Measurements from ENCODE around the gene KCNMA1. TPM values are rescaled to one million over a fixed set of nuclear protein-coding genes. Genes with fewer than 3 reads are reported as not detected.

KCNMA1 gene
- total RNA-seq, 3 donors from 2014 or later (not counting 1 experiment from before 2014, with no cell fraction given), result 0.40 to 1.8 (median 0.63) TPM

DNA sequence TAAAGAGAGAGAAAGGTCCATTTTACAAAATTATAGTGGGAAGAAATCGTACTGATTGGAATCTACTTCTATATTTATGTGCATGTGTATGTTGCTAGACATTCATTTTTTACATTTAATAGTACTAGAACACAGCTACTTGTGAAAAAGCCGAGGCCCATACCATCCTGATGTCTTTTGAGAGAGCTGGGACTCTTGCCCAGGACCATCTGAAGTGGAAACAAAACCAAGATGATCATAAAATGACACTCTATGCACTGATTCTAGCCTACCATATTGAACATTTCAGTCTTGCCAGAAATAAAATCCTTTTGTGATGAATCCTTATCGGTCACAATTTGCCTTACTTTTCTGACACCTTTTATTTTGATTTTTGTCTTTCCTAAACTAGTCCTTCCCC is 640.0 kb downstream of the KCNMA1 start:
- H3K4me1 ChIP-seq (ENCODE audit: control insufficient read depth, insufficient read depth, low read length), result no peaks in the 10 kb centered on the region
- H3K36me3 Mint-ChIP-seq, result no peaks in the 10 kb centered on the region
- H3K4me1 Mint-ChIP-seq, result no peaks in the 10 kb centered on the region
- peaks cover 4 to 6% of the 10 kb centered on the region in 2 donors for H3K27me3 Mint-ChIP-seq (ENCODE audit: low read depth in 2 of 2)
- no peak overlapping the region for H3K27ac ChIP-seq (ENCODE audit: low read length)
- intact Hi-C loops (cut with micrococcal nuclease), result no loop called here
- H3K36me3 ChIP-seq (ENCODE audit: control insufficient read depth, insufficient read depth, low read length), result no peaks in the 10 kb centered on the region
- DNase-seq (no peak), ATAC-seq (no peak)
- 97% methylated on average over 2 of the region's 3 CpGs for WGBS (ENCODE audit: insufficient coverage)
- H3K27ac Mint-ChIP-seq, result no peak overlapping the region
- H3K4me3 ChIP-seq (ENCODE audit: low read length), result no peak overlapping the region
- H3K4me3 Mint-ChIP-seq, result no peak overlapping the region
- H3K27me3 ChIP-seq (ENCODE audit: control insufficient read depth, insufficient read depth, low read length), result no peaks in the 10 kb centered on the region
- no peaks in the 10 kb centered on the region for H3K9me3 Mint-ChIP-seq
- H3K9me3 ChIP-seq (ENCODE audit: control insufficient read depth, insufficient read depth, low read length), result no peaks in the 10 kb centered on the region
- TF ChIP-seq, protein P1, sequence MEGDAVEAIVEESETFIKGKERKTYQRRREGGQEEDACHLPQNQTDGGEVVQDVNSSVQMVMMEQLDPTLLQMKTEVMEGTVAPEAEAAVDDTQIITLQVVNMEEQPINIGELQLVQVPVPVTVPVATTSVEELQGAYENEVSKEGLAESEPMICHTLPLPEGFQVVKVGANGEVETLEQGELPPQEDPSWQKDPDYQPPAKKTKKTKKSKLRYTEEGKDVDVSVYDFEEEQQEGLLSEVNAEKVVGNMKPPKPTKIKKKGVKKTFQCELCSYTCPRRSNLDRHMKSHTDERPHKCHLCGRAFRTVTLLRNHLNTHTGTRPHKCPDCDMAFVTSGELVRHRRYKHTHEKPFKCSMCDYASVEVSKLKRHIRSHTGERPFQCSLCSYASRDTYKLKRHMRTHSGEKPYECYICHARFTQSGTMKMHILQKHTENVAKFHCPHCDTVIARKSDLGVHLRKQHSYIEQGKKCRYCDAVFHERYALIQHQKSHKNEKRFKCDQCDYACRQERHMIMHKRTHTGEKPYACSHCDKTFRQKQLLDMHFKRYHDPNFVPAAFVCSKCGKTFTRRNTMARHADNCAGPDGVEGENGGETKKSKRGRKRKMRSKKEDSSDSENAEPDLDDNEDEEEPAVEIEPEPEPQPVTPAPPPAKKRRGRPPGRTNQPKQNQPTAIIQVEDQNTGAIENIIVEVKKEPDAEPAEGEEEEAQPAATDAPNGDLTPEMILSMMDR (IDR thresholded peaks at IDR 0.05), result no peak

- H3K27ac ChIP-seq (ENCODE audit: low read length), result no peak overlapping the region
- DNase-seq (no peak), ATAC-seq (no peak)
- H3K36me3 ChIP-seq (ENCODE audit: control insufficient read depth, insufficient read depth, low read length), result no peaks in the 10 kb centered on the region
- H3K9me3 ChIP-seq (ENCODE audit: control insufficient read depth, insufficient read depth, low read length), result no peaks in the 10 kb centered on the region
- Mint-ChIP-seq H3K36me3 (no peaks in the 10 kb centered on the region), H3K27ac (no peak overlapping the region), H3K9me3 (no peaks in the 10 kb centered on the region), H3K4me1 (no peaks in the 10 kb centered on the region), H3K4me3 (no peak overlapping the region), H3K27me3 (ENCODE audit: low read depth in 2 of 2) (no peaks in the 10 kb centered on the region)
- no peaks in the 10 kb centered on the region for H3K4me1 ChIP-seq (ENCODE audit: control insufficient read depth, insufficient read depth, low read length)
- intact Hi-C loops (cut with micrococcal nuclease), result no loop called here
- H3K4me3 ChIP-seq (ENCODE audit: low read length), result no peak overlapping the region
- 93% methylated on average over 10 of the region's 11 CpGs for WGBS (ENCODE audit: insufficient coverage)
- H3K27me3 ChIP-seq (ENCODE audit: control insufficient read depth, insufficient read depth, low read length), result no peaks in the 10 kb centered on the region
- TF ChIP-seq, protein P1 (IDR thresholded peaks at IDR 0.05), result no peak
These were observed 642.6 kb downstream of the KCNMA1 start for GRCh38 chr10:76995023-76995422.

DNA sequence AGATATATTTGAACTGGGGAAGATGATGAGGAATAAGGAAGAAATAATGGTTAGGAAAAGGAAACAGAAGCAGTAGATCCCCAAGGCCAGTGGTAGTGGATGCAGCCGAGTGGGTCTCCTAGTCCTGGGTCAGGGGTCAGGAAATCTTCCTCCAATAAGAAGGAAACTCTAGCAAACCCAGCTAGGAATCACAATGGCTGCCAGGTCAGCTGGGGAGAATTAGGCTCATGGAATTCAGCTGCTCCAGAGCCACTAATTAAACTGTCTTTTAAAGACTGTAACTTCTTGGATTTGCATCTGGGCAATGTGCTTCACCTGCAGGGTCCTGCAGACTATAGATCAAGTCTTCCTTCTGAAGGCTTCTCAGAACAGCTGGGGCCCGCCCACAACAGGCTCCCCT is 644.4 kb downstream of the KCNMA1 start:
- intact Hi-C loops (cut with micrococcal nuclease), result no loop called here
- H3K4me1 Mint-ChIP-seq, result no peaks in the 10 kb centered on the region
- no peak overlapping the region for H3K27ac ChIP-seq (ENCODE audit: low read length)
- no peaks in the 10 kb centered on the region for H3K27me3 ChIP-seq (ENCODE audit: control insufficient read depth, insufficient read depth, low read length)
- ATAC-seq (no peak), DNase-seq (no peak)
- H3K36me3 Mint-ChIP-seq, result no peaks in the 10 kb centered on the region
- no peaks in the 10 kb centered on the region for H3K36me3 ChIP-seq (ENCODE audit: control insufficient read depth, insufficient read depth, low read length)
- H3K4me3 ChIP-seq (ENCODE audit: low read length), result no peak overlapping the region
- no peak overlapping the region for H3K27ac Mint-ChIP-seq
- H3K4me3 Mint-ChIP-seq, result no peak overlapping the region
- H3K27me3 Mint-ChIP-seq (ENCODE audit: low read depth in 2 of 2), result no peaks in the 10 kb centered on the region
- WGBS (ENCODE audit: insufficient coverage), result 86% methylated on average over 2 of the region's 2 CpGs
- H3K9me3 Mint-ChIP-seq, result no peaks in the 10 kb centered on the region
- H3K4me1 ChIP-seq (ENCODE audit: control insufficient read depth, insufficient read depth, low read length), result no peaks in the 10 kb centered on the region
- TF ChIP-seq, protein P1 (IDR thresholded peaks at IDR 0.05), result no peak
- no peaks in the 10 kb centered on the region for H3K9me3 ChIP-seq (ENCODE audit: control insufficient read depth, insufficient read depth, low read length)

- H3K4me3 Mint-ChIP-seq, result no peak overlapping the region
- H3K27ac ChIP-seq (ENCODE audit: low read length), result no peak overlapping the region
- H3K27ac Mint-ChIP-seq, result no peak overlapping the region
- H3K9me3 Mint-ChIP-seq, result no peaks in the 10 kb centered on the region
- TF ChIP-seq, protein P1 (IDR thresholded peaks at IDR 0.05), result no peak
- H3K4me3 ChIP-seq (ENCODE audit: low read length), result no peak overlapping the region
- no peaks in the 10 kb centered on the region for H3K4me1 Mint-ChIP-seq
- intact Hi-C loops (cut with micrococcal nuclease), result no loop called here
- no peaks in the 10 kb centered on the region for H3K27me3 Mint-ChIP-seq (ENCODE audit: low read depth in 2 of 2)
- DNase-seq (no peak), ATAC-seq (no peak)
- no peaks in the 10 kb centered on the region for H3K27me3 ChIP-seq (ENCODE audit: control insufficient read depth, insufficient read depth, low read length)
- H3K36me3 Mint-ChIP-seq, result no peaks in the 10 kb centered on the region
- no peaks in the 10 kb centered on the region for H3K9me3 ChIP-seq (ENCODE audit: control insufficient read depth, insufficient read depth, low read length)
- no peaks in the 10 kb centered on the region for H3K36me3 ChIP-seq (ENCODE audit: control insufficient read depth, insufficient read depth, low read length)
- 77% methylated on average over 3 of the region's 3 CpGs for WGBS (ENCODE audit: insufficient coverage)
- no peaks in the 10 kb centered on the region for H3K4me1 ChIP-seq (ENCODE audit: control insufficient read depth, insufficient read depth, low read length)
These were observed 645.1 kb downstream of the KCNMA1 start for GRCh38 chr10:76992467-76992866.
